WTC11 (cell line): ENCODE measurements around the gene DYNLRB1. TPM values are rescaled to one million over a fixed set of nuclear protein-coding genes. Genes with fewer than 3 reads are reported as not detected.

Experiments used
- ATAC-seq: fragments of 200-7000 bp; cut with Tn5 transposase; 2 replicates; pipeline ENCODE4 v1.10.0; 2021; ENCODE audit warnings: mild to moderate bottlenecking, moderate library complexity
- CTCF ChIA-PET: fragments of 300-600 bp; sonication (Branson Sonifier 250); formaldehyde crosslinking; loops from one replicate; lab custom pipeline; 2021; ENCODE audit warnings: antibody characterized with exemption; lab: Charles Lee
- POLR2A ChIA-PET: fragments of 350-600 bp; sonication (Branson Sonifier 250); formaldehyde crosslinking; loops from one replicate; lab custom pipeline; 2021; ENCODE audit warnings: antibody characterized with exemption; lab: Charles Lee
- DNase-seq: peaks from one replicate; pipeline ENCODE4 v3.0.0; 2021; ENCODE audit warnings: low spot score
- H3K27ac Mint-ChIP-seq: 2 replicates; pipeline ENCODE4 v1.8.0; 2021; ENCODE audit warnings: mixed read lengths
- H3K27me3 Mint-ChIP-seq: 2 replicates; pipeline ENCODE4 v1.8.0; 2021; ENCODE audit warnings: low read depth, mild to moderate bottlenecking, moderate library complexity, mixed read lengths
- H3K36me3 Mint-ChIP-seq: 2 replicates; pipeline ENCODE4 v1.8.0; 2021; ENCODE audit warnings: mixed read lengths
- H3K4me1 Mint-ChIP-seq: 2 replicates; pipeline ENCODE4 v1.8.0; 2022; ENCODE audit warnings: mixed read lengths
- H3K4me3 Mint-ChIP-seq: 2 replicates; pipeline ENCODE4 v1.8.0; 2021; ENCODE audit warnings: mild to moderate bottlenecking, moderate library complexity, mixed read lengths
- H3K9me3 Mint-ChIP-seq: 2 replicates; pipeline ENCODE4 v1.8.0; 2021; ENCODE audit warnings: mixed read lengths
- ATF1 ChIP-seq: sonication (generic); formaldehyde crosslinking; IDR thresholded peaks from 2 replicates; pipeline ENCODE4 v1.8.1; 2023; ENCODE audit warnings: mild to moderate bottlenecking, moderate library complexity, missing genetic modification reagents
- ETV6 ChIP-seq: sonication (generic); formaldehyde crosslinking; IDR thresholded peaks from 2 replicates; pipeline ENCODE4 v1.8.1; 2022; ENCODE audit warnings: mild to moderate bottlenecking, missing genetic modification reagents
- FOXK1 ChIP-seq: sonication (generic); formaldehyde crosslinking; IDR thresholded peaks from 2 replicates; pipeline ENCODE4 v1.8.0; 2022; ENCODE audit warnings: mild to moderate bottlenecking, moderate library complexity, missing genetic modification reagents
- GABPB1 ChIP-seq: sonication (generic); formaldehyde crosslinking; IDR thresholded peaks from 2 replicates; pipeline ENCODE4 v1.8.1; 2023; ENCODE audit warnings: mild to moderate bottlenecking, missing genetic modification reagents
- GRHL2 ChIP-seq: fragments of 250-450 bp; sonication (Bioruptor Pico); IDR thresholded peaks from 2 replicates; pipeline ENCODE4 v1.8.0; 2022; ENCODE audit warnings: mild to moderate bottlenecking, moderate library complexity; ENCODE audit not compliant: insufficient replicate concordance, severe bottlenecking
- HMGA2 ChIP-seq: fragments of 250-450 bp; sonication (Bioruptor Pico); IDR thresholded peaks from 2 replicates; pipeline ENCODE4 v1.4.0; 2021; ENCODE audit warnings: mild to moderate bottlenecking, moderate library complexity
- NFYB ChIP-seq: sonication (generic); formaldehyde crosslinking; conservative IDR thresholded peaks from 2 replicates; pipeline ENCODE4 v1.8.0; 2022; ENCODE audit warnings: low read depth, missing genetic modification reagents
- NR2C2 ChIP-seq: sonication (generic); formaldehyde crosslinking; IDR thresholded peaks from 2 replicates; pipeline ENCODE4 v1.8.0; 2022; ENCODE audit warnings: mild to moderate bottlenecking, missing genetic modification reagents
- NR3C1 ChIP-seq: sonication (generic); formaldehyde crosslinking; conservative IDR thresholded peaks from 2 replicates; pipeline ENCODE4 v1.8.1; 2023; ENCODE audit warnings: low read depth, mild to moderate bottlenecking, missing genetic modification reagents
- OVOL2 ChIP-seq: fragments of 250-450 bp; sonication (Bioruptor Pico); IDR thresholded peaks from 2 replicates; pipeline ENCODE4 v1.9.0; 2021; ENCODE audit warnings: mild to moderate bottlenecking, borderline replicate concordance
- SMAD3 ChIP-seq: sonication (generic); formaldehyde crosslinking; IDR thresholded peaks from 2 replicates; pipeline ENCODE4 v1.8.0; 2022; ENCODE audit warnings: missing genetic modification reagents, mild to moderate bottlenecking, borderline replicate concordance
- TP53 ChIP-seq: sonication (generic); formaldehyde crosslinking; IDR thresholded peaks from 2 replicates; pipeline ENCODE4 v1.8.1; 2023; ENCODE audit warnings: mild to moderate bottlenecking, missing genetic modification reagents
- ZNF138 ChIP-seq: sonication (generic); formaldehyde crosslinking; conservative IDR thresholded peaks from 2 replicates; pipeline ENCODE4 v1.8.1; 2022; ENCODE audit warnings: mild to moderate bottlenecking, moderate library complexity, missing genetic modification reagents
- total RNA-seq: library from RNA; stranded (reverse); gene quantifications from 3 replicates; pipeline ENCODE4 v1.2.3, GENCODE V29; 2021
- TF ChIP-seq, protein P1 (sequence below): sonication (generic); formaldehyde crosslinking; IDR thresholded peaks from 2 replicates; pipeline ENCODE4 v1.8.1; 2022; ENCODE audit warnings: low read depth, missing genetic modification reagents, borderline replicate concordance
- TF ChIP-seq, protein P2 (sequence below): fragments of 250-450 bp; sonication (Bioruptor Pico); conservative IDR thresholded peaks from 2 replicates; pipeline ENCODE4 v1.9.0; 2021; ENCODE audit warnings: mild to moderate bottlenecking
- TF ChIP-seq, protein P3 (sequence below): sonication (generic); formaldehyde crosslinking; IDR thresholded peaks from 2 replicates; pipeline ENCODE4 v1.8.0; 2022; ENCODE audit warnings: mild to moderate bottlenecking, missing genetic modification reagents
- TF ChIP-seq, protein P4 (sequence below): sonication (generic); formaldehyde crosslinking; IDR thresholded peaks from 2 replicates; pipeline ENCODE4 v1.8.0; 2023; ENCODE audit warnings: missing genetic modification reagents, mild to moderate bottlenecking, borderline replicate concordance
- TF ChIP-seq, protein P5 (sequence below): sonication (generic); formaldehyde crosslinking; IDR thresholded peaks from 2 replicates; pipeline ENCODE4 v1.8.1; 2022; ENCODE audit warnings: missing genetic modification reagents, borderline replicate concordance
- TF ChIP-seq, protein P6 (sequence below): fragments of 250-450 bp; sonication (Bioruptor Pico); IDR thresholded peaks from 2 replicates; pipeline ENCODE4 v2.1.2; 2022; ENCODE audit warnings: mild to moderate bottlenecking, moderate library complexity
- TF ChIP-seq, protein P7 (sequence below): sonication (generic); formaldehyde crosslinking; IDR thresholded peaks from 2 replicates; pipeline ENCODE4 v1.8.0; 2022; ENCODE audit warnings: missing genetic modification reagents

DYNLRB1 gene
- total RNA-seq, 1 experiment from 2014 or later = 99.3 TPM

DNA sequence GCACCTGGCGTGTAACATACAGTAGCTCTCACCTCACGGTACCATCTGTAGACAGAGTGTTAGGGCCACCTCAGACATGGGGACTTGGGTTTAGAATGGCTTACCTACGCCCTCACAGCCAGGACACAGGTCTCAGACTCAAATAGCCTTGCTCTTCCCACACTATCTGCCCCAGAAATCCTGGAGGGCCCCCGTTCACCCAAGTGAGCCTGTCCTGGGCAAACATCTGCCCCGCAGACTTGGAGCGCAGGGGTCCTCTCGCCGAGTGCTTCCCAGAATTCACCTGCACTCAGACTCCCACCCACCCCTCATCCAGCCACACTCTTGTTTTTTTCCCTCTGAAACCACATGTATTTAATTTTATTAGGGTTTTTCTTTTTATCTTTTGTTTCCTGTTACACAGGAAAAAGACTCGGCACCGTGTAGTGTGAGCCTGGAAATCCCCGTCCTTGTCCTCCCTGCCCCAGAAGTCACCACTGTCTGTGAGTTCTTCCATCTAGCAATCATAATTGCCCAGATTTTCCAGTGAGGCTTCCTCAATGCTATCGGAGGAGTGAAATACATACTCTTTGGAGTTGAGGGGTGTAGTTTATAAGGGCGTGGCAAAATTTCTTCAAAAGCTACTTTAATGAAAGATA lies 25.2 kb downstream of the DYNLRB1 start (continued):
- TF ChIP-seq, protein P1, sequence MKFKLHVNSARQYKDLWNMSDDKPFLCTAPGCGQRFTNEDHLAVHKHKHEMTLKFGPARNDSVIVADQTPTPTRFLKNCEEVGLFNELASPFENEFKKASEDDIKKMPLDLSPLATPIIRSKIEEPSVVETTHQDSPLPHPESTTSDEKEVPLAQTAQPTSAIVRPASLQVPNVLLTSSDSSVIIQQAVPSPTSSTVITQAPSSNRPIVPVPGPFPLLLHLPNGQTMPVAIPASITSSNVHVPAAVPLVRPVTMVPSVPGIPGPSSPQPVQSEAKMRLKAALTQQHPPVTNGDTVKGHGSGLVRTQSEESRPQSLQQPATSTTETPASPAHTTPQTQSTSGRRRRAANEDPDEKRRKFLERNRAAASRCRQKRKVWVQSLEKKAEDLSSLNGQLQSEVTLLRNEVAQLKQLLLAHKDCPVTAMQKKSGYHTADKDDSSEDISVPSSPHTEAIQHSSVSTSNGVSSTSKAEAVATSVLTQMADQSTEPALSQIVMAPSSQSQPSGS (CRISPR knock-in tag) = no peak
- TF ChIP-seq, protein P2, sequence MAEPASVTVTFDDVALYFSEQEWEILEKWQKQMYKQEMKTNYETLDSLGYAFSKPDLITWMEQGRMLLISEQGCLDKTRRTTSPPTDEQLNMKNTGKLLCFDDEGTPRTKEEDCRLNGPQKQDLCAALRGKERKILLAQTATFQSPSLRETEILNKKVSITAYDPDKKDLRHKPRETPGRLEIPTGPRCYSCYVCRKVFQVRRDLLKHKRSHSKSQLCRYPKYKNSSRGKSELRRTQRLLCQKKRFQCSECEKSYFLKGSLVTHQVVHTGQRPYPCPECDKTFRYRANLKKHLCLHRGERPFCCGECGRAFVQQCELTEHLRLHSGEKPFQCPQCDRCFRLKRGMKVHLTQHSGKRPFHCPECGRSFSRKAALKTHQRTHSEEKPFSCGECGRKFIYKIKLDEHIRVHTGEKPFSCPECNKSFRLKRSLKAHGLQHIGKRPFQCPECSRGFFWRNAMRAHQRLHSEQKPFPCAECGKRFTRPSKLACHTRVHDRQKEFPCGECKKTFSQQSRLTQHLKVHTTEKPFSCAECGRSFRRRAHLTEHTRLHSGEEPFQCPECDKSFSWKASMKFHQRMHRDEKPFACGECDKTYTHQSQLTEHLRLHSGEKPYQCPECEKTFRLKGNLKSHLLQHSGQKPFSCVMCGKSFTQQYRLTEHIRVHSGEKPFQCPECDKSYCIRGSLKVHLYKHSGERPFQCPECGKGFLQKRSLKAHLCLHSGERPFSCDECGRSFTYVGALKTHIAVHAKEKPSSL (CRISPR knock-in tag) = no peak
- no peak for TF ChIP-seq GABPB1 (CRISPR knock-in tag)
- no peak for TF ChIP-seq ETV6 (CRISPR knock-in tag)
- TF ChIP-seq, protein P3, sequence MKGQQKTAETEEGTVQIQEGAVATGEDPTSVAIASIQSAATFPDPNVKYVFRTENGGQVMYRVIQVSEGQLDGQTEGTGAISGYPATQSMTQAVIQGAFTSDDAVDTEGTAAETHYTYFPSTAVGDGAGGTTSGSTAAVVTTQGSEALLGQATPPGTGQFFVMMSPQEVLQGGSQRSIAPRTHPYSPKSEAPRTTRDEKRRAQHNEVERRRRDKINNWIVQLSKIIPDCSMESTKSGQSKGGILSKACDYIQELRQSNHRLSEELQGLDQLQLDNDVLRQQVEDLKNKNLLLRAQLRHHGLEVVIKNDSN (CRISPR knock-in tag) = no peak
- TF ChIP-seq GRHL2 (CRISPR knock-in tag) = no peak
- TF ChIP-seq NR2C2 (CRISPR knock-in tag) = no peak
- TF ChIP-seq, protein P4, sequence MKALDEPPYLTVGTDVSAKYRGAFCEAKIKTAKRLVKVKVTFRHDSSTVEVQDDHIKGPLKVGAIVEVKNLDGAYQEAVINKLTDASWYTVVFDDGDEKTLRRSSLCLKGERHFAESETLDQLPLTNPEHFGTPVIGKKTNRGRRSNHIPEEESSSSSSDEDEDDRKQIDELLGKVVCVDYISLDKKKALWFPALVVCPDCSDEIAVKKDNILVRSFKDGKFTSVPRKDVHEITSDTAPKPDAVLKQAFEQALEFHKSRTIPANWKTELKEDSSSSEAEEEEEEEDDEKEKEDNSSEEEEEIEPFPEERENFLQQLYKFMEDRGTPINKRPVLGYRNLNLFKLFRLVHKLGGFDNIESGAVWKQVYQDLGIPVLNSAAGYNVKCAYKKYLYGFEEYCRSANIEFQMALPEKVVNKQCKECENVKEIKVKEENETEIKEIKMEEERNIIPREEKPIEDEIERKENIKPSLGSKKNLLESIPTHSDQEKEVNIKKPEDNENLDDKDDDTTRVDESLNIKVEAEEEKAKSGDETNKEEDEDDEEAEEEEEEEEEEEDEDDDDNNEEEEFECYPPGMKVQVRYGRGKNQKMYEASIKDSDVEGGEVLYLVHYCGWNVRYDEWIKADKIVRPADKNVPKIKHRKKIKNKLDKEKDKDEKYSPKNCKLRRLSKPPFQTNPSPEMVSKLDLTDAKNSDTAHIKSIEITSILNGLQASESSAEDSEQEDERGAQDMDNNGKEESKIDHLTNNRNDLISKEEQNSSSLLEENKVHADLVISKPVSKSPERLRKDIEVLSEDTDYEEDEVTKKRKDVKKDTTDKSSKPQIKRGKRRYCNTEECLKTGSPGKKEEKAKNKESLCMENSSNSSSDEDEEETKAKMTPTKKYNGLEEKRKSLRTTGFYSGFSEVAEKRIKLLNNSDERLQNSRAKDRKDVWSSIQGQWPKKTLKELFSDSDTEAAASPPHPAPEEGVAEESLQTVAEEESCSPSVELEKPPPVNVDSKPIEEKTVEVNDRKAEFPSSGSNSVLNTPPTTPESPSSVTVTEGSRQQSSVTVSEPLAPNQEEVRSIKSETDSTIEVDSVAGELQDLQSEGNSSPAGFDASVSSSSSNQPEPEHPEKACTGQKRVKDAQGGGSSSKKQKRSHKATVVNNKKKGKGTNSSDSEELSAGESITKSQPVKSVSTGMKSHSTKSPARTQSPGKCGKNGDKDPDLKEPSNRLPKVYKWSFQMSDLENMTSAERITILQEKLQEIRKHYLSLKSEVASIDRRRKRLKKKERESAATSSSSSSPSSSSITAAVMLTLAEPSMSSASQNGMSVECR (CRISPR knock-in tag) = no peak
- TF ChIP-seq NR3C1 (CRISPR knock-in tag) = no peak
- TF ChIP-seq, protein P5, sequence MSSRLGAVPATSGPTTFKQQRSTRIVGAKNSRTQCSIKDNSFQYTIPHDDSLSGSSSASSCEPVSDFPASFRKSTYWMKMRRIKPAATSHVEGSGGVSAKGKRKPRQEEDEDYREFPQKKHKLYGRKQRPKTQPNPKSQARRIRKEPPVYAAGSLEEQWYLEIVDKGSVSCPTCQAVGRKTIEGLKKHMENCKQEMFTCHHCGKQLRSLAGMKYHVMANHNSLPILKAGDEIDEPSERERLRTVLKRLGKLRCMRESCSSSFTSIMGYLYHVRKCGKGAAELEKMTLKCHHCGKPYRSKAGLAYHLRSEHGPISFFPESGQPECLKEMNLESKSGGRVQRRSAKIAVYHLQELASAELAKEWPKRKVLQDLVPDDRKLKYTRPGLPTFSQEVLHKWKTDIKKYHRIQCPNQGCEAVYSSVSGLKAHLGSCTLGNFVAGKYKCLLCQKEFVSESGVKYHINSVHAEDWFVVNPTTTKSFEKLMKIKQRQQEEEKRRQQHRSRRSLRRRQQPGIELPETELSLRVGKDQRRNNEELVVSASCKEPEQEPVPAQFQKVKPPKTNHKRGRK (CRISPR knock-in tag) = no peak
- no peak for TF ChIP-seq OVOL2 (CRISPR knock-in tag)

DNA sequence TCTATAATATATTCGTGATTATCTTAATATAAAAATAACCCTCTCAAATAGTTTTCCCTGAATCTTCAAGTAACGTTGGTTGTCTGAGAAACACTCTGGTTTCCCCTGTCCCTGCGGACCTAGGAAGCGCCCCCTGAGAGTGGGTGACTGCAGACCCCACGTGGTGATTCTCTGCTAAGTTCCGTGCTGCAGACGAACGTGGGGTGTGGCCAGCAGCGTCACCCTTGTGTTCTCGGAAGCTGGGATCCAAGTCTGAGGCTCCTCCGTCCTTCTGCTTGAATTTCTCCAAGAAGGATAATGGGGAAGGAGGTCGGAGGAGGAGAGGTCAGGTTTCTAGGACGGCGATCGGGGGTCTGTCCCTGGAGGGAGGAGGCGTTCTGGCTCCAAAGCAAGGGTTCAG lies 25.7 kb downstream of the DYNLRB1 start:
- Mint-ChIP-seq H3K9me3 (no peaks in the 10 kb centered on the region), H3K36me3 (peaks cover 20% of the 10 kb centered on the region), H3K27ac (no peak overlapping the region), H3K4me1 (peaks cover 12% of the 10 kb centered on the region), H3K4me3 (no peak overlapping the region), H3K27me3 (0 out of 2 replicates have a peak, but pooled peaks cover 3% of the 10 kb centered on the region)
- CTCF ChIA-PET = interaction anchor here (0.9 kb wide), 1 partner anchor 19 kb away, joined by 4 read pairs; no protein-coding TSS in a partner anchor
- ATAC-seq = no peak
- POLR2A ChIA-PET = no interaction called here
- no peak for DNase-seq
- TF ChIP-seq SMAD3 (CRISPR knock-in tag) (no peak), FOXK1 (CRISPR knock-in tag) (no peak), NFYB (no peak), ZNF138 (no peak), ATF1 (CRISPR knock-in tag) (no peak), TP53 (no peak), HMGA2 (CRISPR knock-in tag) (no peak), NR2C2 (CRISPR knock-in tag) (no peak)
- TF ChIP-seq, protein P6, sequence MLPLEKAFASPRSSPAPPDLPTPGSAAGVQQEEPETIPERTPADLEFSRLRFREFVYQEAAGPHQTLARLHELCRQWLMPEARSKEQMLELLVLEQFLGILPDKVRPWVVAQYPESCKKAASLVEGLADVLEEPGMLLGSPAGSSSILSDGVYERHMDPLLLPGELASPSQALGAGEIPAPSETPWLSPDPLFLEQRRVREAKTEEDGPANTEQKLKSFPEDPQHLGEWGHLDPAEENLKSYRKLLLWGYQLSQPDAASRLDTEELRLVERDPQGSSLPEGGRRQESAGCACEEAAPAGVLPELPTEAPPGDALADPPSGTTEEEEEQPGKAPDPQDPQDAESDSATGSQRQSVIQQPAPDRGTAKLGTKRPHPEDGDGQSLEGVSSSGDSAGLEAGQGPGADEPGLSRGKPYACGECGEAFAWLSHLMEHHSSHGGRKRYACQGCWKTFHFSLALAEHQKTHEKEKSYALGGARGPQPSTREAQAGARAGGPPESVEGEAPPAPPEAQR = no peak
- TF ChIP-seq, protein P7, sequence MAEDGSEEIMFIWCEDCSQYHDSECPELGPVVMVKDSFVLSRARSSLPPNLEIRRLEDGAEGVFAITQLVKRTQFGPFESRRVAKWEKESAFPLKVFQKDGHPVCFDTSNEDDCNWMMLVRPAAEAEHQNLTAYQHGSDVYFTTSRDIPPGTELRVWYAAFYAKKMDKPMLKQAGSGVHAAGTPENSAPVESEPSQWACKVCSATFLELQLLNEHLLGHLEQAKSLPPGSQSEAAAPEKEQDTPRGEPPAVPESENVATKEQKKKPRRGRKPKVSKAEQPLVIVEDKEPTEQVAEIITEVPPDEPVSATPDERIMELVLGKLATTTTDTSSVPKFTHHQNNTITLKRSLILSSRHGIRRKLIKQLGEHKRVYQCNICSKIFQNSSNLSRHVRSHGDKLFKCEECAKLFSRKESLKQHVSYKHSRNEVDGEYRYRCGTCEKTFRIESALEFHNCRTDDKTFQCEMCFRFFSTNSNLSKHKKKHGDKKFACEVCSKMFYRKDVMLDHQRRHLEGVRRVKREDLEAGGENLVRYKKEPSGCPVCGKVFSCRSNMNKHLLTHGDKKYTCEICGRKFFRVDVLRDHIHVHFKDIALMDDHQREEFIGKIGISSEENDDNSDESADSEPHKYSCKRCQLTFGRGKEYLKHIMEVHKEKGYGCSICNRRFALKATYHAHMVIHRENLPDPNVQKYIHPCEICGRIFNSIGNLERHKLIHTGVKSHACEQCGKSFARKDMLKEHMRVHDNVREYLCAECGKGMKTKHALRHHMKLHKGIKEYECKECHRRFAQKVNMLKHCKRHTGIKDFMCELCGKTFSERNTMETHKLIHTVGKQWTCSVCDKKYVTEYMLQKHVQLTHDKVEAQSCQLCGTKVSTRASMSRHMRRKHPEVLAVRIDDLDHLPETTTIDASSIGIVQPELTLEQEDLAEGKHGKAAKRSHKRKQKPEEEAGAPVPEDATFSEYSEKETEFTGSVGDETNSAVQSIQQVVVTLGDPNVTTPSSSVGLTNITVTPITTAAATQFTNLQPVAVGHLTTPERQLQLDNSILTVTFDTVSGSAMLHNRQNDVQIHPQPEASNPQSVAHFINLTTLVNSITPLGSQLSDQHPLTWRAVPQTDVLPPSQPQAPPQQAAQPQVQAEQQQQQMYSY (CRISPR knock-in tag) = no peak
